ENCODE data around the gene PNPLA7. TPM values are rescaled to one million over a fixed set of nuclear protein-coding genes. Genes with fewer than 3 reads are reported as not detected.

The PNPLA7 gene
- total RNA-seq, 1 experiment from 2014 or later, result 1.8 TPM

DNA sequence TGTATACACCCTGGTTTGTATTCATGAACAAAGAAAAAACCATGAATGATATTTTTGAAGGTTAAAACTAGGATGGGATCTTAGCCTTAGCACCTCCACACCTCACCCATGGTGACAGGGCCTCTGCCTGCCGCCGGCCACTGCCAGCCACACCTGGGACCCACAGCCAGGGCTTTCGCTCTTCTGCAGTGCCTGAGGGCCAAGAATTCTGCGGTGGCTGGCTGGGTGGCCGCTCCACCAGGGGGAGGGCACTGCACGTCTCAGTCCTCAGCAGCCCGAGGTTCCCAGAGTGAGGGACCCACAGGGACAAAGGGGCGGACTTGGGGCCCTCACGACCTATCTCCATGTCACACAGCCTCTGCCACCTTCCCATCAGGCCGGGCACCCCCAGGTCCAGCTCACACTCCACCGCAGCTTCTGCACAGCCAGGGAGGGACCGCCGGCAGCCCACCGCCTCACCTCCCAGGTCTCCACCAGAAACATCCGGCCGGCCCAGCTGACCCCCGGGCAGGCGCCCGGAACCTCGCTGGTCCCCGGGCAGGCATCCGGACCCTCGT lies 134.1 kb downstream of the PNPLA7 start:
- Histone ChIP-seq H3K27ac (ENCODE audit: low read depth, low read length) (no peak overlapping the region), H3K36me3 (ENCODE audit: control insufficient read depth in 1 of 2, insufficient read depth in 2 of 2, low read length in 2 of 2) (no peaks in the 10 kb centered on the region), H2AFZ (ENCODE audit: low read depth, low read length, poor library complexity, severe bottlenecking) (no peak overlapping the region), H3K9me3 (ENCODE audit: control insufficient read depth in 1 of 2, insufficient read depth in 1 of 2, low read depth in 1 of 2, low read length in 2 of 2) (no peaks in the 10 kb centered on the region), H3K9me2 (ENCODE audit: insufficient read depth) (no peaks in the 10 kb centered on the region), H4K20me1 (ENCODE audit: insufficient read depth) (no peaks in the 10 kb centered on the region), H3K4me1 (ENCODE audit: control insufficient read depth in 1 of 2, insufficient read depth in 2 of 2, low read length in 2 of 2) (peaks cover 29 to 39% of the 10 kb centered on the region in 2 experiments), H3K9ac (ENCODE audit: low read length) (no peak overlapping the region), H3K4me2 (ENCODE audit: low read length) (no peak overlapping the region), H3K79me2 (ENCODE audit: insufficient read depth, low read length) (peaks cover 49% of the 10 kb centered on the region), H3K4me3 (replicated peaks in 1 of 2; ENCODE audit: low read depth in 1 of 2, low read length in 2 of 2) (no peak overlapping the region), H3K27me3 (ENCODE audit: insufficient read depth, low read length) (no peaks in the 10 kb centered on the region)
- ChIA-PET RAD21 (ENCODE audit: low non-redundant PET in 1 of 2, low total read pairs in 2 of 2, uncharacterized antibody in 2 of 2, unreplicated experiment in 2 of 2) (no interaction called here), CTCF (no interaction called here), POLR2A (no interaction called here)
- BruUV-seq (replicated peaks), result no TSS peak
- ATAC-seq, result no peak
- TF ChIP-seq ELF1 (IDR thresholded peaks at IDR 0.05; ENCODE audit: borderline replicate concordance, low read depth), result no peak
- no peak for TF ChIP-seq ZNF274 (IDR thresholded peaks at IDR 0.05; ENCODE audit: low read depth, low read length)
- no peak for TF ChIP-seq JUND (IDR thresholded peaks at IDR 0.05)
- no peak for TF ChIP-seq EGR1 (IDR thresholded peaks at IDR 0.05; ENCODE audit: low read depth)
- TF ChIP-seq CEBPB (IDR thresholded peaks at IDR 0.05; ENCODE audit: low read depth), result no peak
- TF ChIP-seq POLR2A (IDR thresholded peaks at IDR 0.05; ENCODE audit: borderline replicate concordance, extremely low read depth, insufficient read depth, insufficient read length), result no peak
- no peak for TF ChIP-seq TCF7L2 (IDR thresholded peaks at IDR 0.05; ENCODE audit: borderline replicate concordance, extremely low read depth, insufficient read depth, insufficient read length)
- TF ChIP-seq YY1 (IDR thresholded peaks at IDR 0.05; ENCODE audit: extremely low read depth, insufficient replicate concordance, low read depth, low read length), result no peak
- TF ChIP-seq, protein P1, sequence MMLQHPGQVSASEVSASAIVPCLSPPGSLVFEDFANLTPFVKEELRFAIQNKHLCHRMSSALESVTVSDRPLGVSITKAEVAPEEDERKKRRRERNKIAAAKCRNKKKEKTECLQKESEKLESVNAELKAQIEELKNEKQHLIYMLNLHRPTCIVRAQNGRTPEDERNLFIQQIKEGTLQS (IDR thresholded peaks at IDR 0.05), result no peak
- no peak for TF ChIP-seq CBX3 (IDR thresholded peaks at IDR 0.05; ENCODE audit: low read depth)
- DNase-seq (ENCODE audit: low read depth, low spot score), result no peak
- intact Hi-C loops (cut with micrococcal nuclease), result no loop called here

DNA sequence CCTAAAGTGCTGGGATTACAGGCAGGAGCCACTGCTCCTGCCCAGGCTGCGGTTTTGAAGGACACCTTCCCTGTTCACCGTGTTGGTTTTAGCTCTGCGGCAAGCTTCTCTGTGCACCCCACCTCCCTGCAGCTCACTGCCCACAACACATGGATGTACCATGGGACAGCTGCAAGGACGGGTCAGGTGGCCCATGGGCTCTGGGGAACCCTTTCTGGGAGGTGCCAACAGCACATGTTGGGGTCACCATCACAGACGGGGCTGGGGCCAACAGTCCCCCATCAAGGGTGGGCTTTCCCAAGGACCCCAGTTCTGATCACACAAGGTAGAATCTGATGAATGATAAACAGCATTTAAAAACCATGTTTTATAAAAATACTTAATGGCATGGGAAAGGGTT lies 134.8 kb downstream of the PNPLA7 start:
- no peaks in the 10 kb centered on the region for H3K9me3 ChIP-seq (ENCODE audit: control insufficient read depth in 1 of 2, insufficient read depth in 1 of 2, low read depth in 1 of 2, low read length in 2 of 2)
- no peaks in the 10 kb centered on the region for H3K27me3 ChIP-seq (ENCODE audit: insufficient read depth, low read length)
- no peak overlapping the region; the same call in 1 of the 2 replicates for H3K27ac ChIP-seq (ENCODE audit: low read depth, low read length)
- ChIA-PET CTCF (no interaction called here), RAD21 (ENCODE audit: low non-redundant PET in 1 of 2, low total read pairs in 2 of 2, uncharacterized antibody in 2 of 2, unreplicated experiment in 2 of 2) (no interaction called here), POLR2A (no interaction called here)
- no peaks in the 10 kb centered on the region for H3K9me2 ChIP-seq (ENCODE audit: insufficient read depth)
- no peak overlapping the region for H3K4me2 ChIP-seq (ENCODE audit: low read length)
- no peak overlapping the region for H3K9ac ChIP-seq (ENCODE audit: low read length)
- no peak for ATAC-seq
- peaks cover 47% of the 10 kb centered on the region for H3K79me2 ChIP-seq (ENCODE audit: insufficient read depth, low read length)
- H3K4me3 ChIP-seq (replicated peaks in 1 of 2; ENCODE audit: low read depth in 1 of 2, low read length in 2 of 2), result no peak overlapping the region
- no TSS peak for BruUV-seq (replicated peaks)
- H3K36me3 ChIP-seq (ENCODE audit: control insufficient read depth in 1 of 2, insufficient read depth in 2 of 2, low read length in 2 of 2), result no peaks in the 10 kb centered on the region
- peaks cover 36 to 45% of the 10 kb centered on the region in 2 experiments for H3K4me1 ChIP-seq (ENCODE audit: control insufficient read depth in 1 of 2, insufficient read depth in 2 of 2, low read length in 2 of 2)
- intact Hi-C loops (cut with micrococcal nuclease), result no loop called here
- no peak overlapping the region for H2AFZ ChIP-seq (ENCODE audit: low read depth, low read length, poor library complexity, severe bottlenecking)
- DNase-seq (ENCODE audit: low read depth, low spot score), result no peak
- H4K20me1 ChIP-seq (ENCODE audit: insufficient read depth), result no peaks in the 10 kb centered on the region
- TF ChIP-seq ZFX (IDR thresholded peaks at IDR 0.05) (no peak), RAD21 (IDR thresholded peaks at IDR 0.05; ENCODE audit: low read depth) (no peak), EZH2phosphoT487 (IDR thresholded peaks at IDR 0.05; ENCODE audit: borderline replicate concordance) (no peak), TCF7L2 (IDR thresholded peaks at IDR 0.05; ENCODE audit: borderline replicate concordance, extremely low read depth, insufficient read depth, insufficient read length) (no peak), POLR2AphosphoS5 (IDR thresholded peaks at IDR 0.05; ENCODE audit: low read depth, low read length) (no peak), EGR1 (IDR thresholded peaks at IDR 0.05; ENCODE audit: low read depth) (no peak), ELF1 (IDR thresholded peaks at IDR 0.05; ENCODE audit: borderline replicate concordance, low read depth) (no peak), CBX3 (IDR thresholded peaks at IDR 0.05; ENCODE audit: low read depth) (no peak)
- TF ChIP-seq, protein P2, sequence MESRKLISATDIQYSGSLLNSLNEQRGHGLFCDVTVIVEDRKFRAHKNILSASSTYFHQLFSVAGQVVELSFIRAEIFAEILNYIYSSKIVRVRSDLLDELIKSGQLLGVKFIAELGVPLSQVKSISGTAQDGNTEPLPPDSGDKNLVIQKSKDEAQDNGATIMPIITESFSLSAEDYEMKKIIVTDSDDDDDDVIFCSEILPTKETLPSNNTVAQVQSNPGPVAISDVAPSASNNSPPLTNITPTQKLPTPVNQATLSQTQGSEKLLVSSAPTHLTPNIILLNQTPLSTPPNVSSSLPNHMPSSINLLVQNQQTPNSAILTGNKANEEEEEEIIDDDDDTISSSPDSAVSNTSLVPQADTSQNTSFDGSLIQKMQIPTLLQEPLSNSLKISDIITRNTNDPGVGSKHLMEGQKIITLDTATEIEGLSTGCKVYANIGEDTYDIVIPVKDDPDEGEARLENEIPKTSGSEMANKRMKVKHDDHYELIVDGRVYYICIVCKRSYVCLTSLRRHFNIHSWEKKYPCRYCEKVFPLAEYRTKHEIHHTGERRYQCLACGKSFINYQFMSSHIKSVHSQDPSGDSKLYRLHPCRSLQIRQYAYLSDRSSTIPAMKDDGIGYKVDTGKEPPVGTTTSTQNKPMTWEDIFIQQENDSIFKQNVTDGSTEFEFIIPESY (IDR thresholded peaks at IDR 0.05; ENCODE audit: extremely low read depth, insufficient replicate concordance, low read length), result no peak
